Neural progenitor cell (in vitro differentiated cells): Measurements from ENCODE around the gene FGFR2. TPM values are rescaled to one million over a fixed set of nuclear protein-coding genes. Genes with fewer than 3 reads are reported as not detected.

ENCODE experiments used
- DNase-seq: peaks from one replicate; pipeline ENCODE4 v3.0.0-alpha.2; 2016; ENCODE audit warnings: low spot score
- H2AFZ ChIP-seq: fragments of 200-600 bp; sonication (generic); replicated peaks from 2 replicates; pipeline ENCODE4 v1.6.1; 2016; ENCODE audit warnings: antibody characterized with exemption
- H3F3A ChIP-seq: fragments of 200-600 bp; sonication (generic); 2 replicates; pipeline ENCODE4 v1.6.1; 2016; ENCODE audit warnings: antibody characterized with exemption, low read depth
- H3K27ac ChIP-seq: fragments of 200-600 bp; sonication (generic); 2 replicates; pipeline ENCODE4 v1.5.1; 2016; ENCODE audit warnings: mild to moderate bottlenecking
- H3K27me3 ChIP-seq: fragments of 200-600 bp; sonication (generic); 2 replicates; pipeline ENCODE4 v1.6.1; 2016; ENCODE audit warnings: mild to moderate bottlenecking, moderate library complexity
- H3K36me3 ChIP-seq: fragments of 200-600 bp; sonication (generic); 2 replicates; pipeline ENCODE4 v1.5.1; 2016
- H3K4me1 ChIP-seq: fragments of 200-600 bp; sonication (generic); 2 replicates; pipeline ENCODE4 v1.6.1; 2016; ENCODE audit warnings: mixed run types
- H3K4me2 ChIP-seq: fragments of 200-600 bp; sonication (generic); 2 replicates; pipeline ENCODE4 v1.6.1; 2016
- H3K4me3 ChIP-seq: fragments of 200-600 bp; sonication (generic); 2 replicates; pipeline ENCODE4 v1.5.1; 2016
- H3K79me2 ChIP-seq: fragments of 200-600 bp; sonication (generic); 2 replicates; pipeline ENCODE4 v1.6.1; 2016; ENCODE audit warnings: low read depth
- H3K9ac ChIP-seq: fragments of 200-600 bp; sonication (generic); 2 replicates; pipeline ENCODE4 v1.6.1; 2016
- H3K9me3 ChIP-seq: fragments of 200-600 bp; sonication (generic); 2 replicates; pipeline ENCODE4 v1.5.1; 2016; ENCODE audit warnings: low read depth
- H4K20me1 ChIP-seq: fragments of 200-600 bp; sonication (generic); 2 replicates; pipeline ENCODE4 v1.6.1; 2016; ENCODE audit warnings: low read depth
- H3K27ac Mint-ChIP-seq: 3 replicates; pipeline ENCODE4 v1.8.0; 2021; ENCODE audit warnings: mixed read lengths
- H3K27me3 Mint-ChIP-seq: 2 replicates; pipeline ENCODE4 v1.8.0; 2022; ENCODE audit warnings: low read depth, mild to moderate bottlenecking, inconsistent platforms, moderate library complexity, mixed read lengths; ENCODE audit not compliant: insufficient read depth
- H3K36me3 Mint-ChIP-seq: 3 replicates; pipeline ENCODE4 v1.8.0; 2021; ENCODE audit warnings: mixed read lengths
- H3K4me1 Mint-ChIP-seq: 3 replicates; pipeline ENCODE4 v1.8.0; 2021; ENCODE audit warnings: mixed read lengths
- H3K4me3 Mint-ChIP-seq: 3 replicates; pipeline ENCODE4 v1.8.0; 2021; ENCODE audit warnings: mild to moderate bottlenecking, moderate library complexity, mixed read lengths
- H3K9me3 Mint-ChIP-seq: 3 replicates; pipeline ENCODE4 v1.8.0; 2020; ENCODE audit warnings: mixed read lengths
- EZH2 ChIP-seq: fragments of 200-600 bp; sonication (generic); IDR thresholded peaks from 2 replicates; pipeline ENCODE4 v1.6.1; 2017; ENCODE audit warnings: antibody characterized with exemption, mild to moderate bottlenecking, moderate library complexity
- EZH2phosphoT487 ChIP-seq: fragments of 200-600 bp; sonication (generic); IDR thresholded peaks from 2 replicates; pipeline ENCODE4 v1.6.1; 2017; ENCODE audit warnings: antibody characterized with exemption
- total RNA-seq: library from RNA; depleted of rRNA; stranded (reverse); fragments of >200 nt; gene quantifications from 2 replicates; pipeline ENCODE4 v1.2.3, GENCODE V29; 2015; ENCODE audit warnings: low replicate concordance
- TF ChIP-seq, protein P1 (sequence below): fragments of 200-600 bp; sonication (generic); IDR thresholded peaks from 2 replicates; pipeline ENCODE4 v1.5.1; 2017; ENCODE audit warnings: antibody characterized with exemption, mild to moderate bottlenecking

The FGFR2 gene
- total RNA-seq, 1 donor from 2014 or later, result 99.1 TPM

GRCh38 chr10:121627876-121628581 lies 29.8 kb upstream of the FGFR2 start:
- TF ChIP-seq EZH2phosphoT487, result no peak
- TF ChIP-seq EZH2, result no peak
- TF ChIP-seq, protein P1, sequence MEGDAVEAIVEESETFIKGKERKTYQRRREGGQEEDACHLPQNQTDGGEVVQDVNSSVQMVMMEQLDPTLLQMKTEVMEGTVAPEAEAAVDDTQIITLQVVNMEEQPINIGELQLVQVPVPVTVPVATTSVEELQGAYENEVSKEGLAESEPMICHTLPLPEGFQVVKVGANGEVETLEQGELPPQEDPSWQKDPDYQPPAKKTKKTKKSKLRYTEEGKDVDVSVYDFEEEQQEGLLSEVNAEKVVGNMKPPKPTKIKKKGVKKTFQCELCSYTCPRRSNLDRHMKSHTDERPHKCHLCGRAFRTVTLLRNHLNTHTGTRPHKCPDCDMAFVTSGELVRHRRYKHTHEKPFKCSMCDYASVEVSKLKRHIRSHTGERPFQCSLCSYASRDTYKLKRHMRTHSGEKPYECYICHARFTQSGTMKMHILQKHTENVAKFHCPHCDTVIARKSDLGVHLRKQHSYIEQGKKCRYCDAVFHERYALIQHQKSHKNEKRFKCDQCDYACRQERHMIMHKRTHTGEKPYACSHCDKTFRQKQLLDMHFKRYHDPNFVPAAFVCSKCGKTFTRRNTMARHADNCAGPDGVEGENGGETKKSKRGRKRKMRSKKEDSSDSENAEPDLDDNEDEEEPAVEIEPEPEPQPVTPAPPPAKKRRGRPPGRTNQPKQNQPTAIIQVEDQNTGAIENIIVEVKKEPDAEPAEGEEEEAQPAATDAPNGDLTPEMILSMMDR, result no peak
- Histone ChIP-seq H3K4me3 (no peak overlapping the region), H3K27me3 (no peaks in the 10 kb centered on the region), H3K36me3 (no peaks in the 10 kb centered on the region), H3K4me1 (peaks cover 18% of the 10 kb centered on the region), H2AFZ (peak overlapping the region; percentile 70), H3K27ac (no peak overlapping the region), H3F3A (peaks cover 4% of the 10 kb centered on the region), H3K79me2 (no peaks in the 10 kb centered on the region), H4K20me1 (no peaks in the 10 kb centered on the region), H3K9ac (no peak overlapping the region), H3K4me2 (no peak overlapping the region), H3K9me3 (no peaks in the 10 kb centered on the region)
- H3K36me3 Mint-ChIP-seq, result no peaks in the 10 kb centered on the region
- H3K4me3 Mint-ChIP-seq, result no peak overlapping the region
- H3K4me1 Mint-ChIP-seq, result peaks cover 28% of the 10 kb centered on the region
- peaks cover 7% of the 10 kb centered on the region for H3K27me3 Mint-ChIP-seq
- no peaks in the 10 kb centered on the region for H3K9me3 Mint-ChIP-seq
- DNase-seq, result no peak
- H3K27ac Mint-ChIP-seq, result peak overlapping the region; percentile 59

GRCh38 chr10:121624836-121625486 lies 26.7 kb upstream of the FGFR2 start:
- H3K9me3 Mint-ChIP-seq, result no peaks in the 10 kb centered on the region
- no peaks in the 10 kb centered on the region for H3K79me2 ChIP-seq
- H3K27ac Mint-ChIP-seq, result no peak overlapping the region
- H3K4me3 Mint-ChIP-seq, result no peak overlapping the region
- TF ChIP-seq EZH2phosphoT487 (no peak), EZH2 (no peak)
- TF ChIP-seq, protein P1, result no peak
- no peaks in the 10 kb centered on the region for H3K36me3 ChIP-seq
- no peaks in the 10 kb centered on the region for H3K36me3 Mint-ChIP-seq
- no peak overlapping the region for H3K9ac ChIP-seq
- peaks cover 18% of the 10 kb centered on the region for H3K4me1 ChIP-seq
- H3K27me3 ChIP-seq, result no peaks in the 10 kb centered on the region
- H3K4me2 ChIP-seq, result no peak overlapping the region
- no peak overlapping the region for H3K4me3 ChIP-seq
- no peak overlapping the region for H3K27ac ChIP-seq
- peaks cover 20% of the 10 kb centered on the region for H3K4me1 Mint-ChIP-seq
- no peaks in the 10 kb centered on the region for H3F3A ChIP-seq
- DNase-seq, result no peak
- H3K27me3 Mint-ChIP-seq, result peaks cover 10% of the 10 kb centered on the region
- peak overlapping the region; percentile 23 for H2AFZ ChIP-seq
- no peaks in the 10 kb centered on the region for H3K9me3 ChIP-seq
- no peaks in the 10 kb centered on the region for H4K20me1 ChIP-seq

DNA sequence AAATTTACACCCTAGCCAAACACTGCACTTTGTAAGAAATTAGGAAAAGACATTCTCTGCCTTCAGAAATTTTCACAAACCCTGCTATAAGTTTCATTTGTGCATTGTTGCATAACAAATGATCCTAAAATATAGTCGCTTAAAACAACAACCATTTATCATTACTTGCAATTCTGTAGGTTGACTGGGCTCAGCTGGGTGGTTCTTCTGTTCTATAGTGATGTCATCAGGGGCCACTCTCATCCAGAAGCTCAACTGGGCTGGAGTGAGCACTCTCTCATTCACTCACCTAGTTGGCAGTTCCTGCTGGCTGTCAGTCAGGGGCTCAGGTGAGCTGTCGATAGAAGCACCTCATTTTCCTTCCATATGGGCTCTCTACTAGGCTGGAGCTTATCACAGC lies 20.7 kb upstream of the FGFR2 start:
- Histone ChIP-seq H3K4me3 (no peak overlapping the region), H3K27ac (no peak overlapping the region), H3K4me1 (no peaks in the 10 kb centered on the region), H3K4me2 (no peak overlapping the region), H3F3A (no peaks in the 10 kb centered on the region), H3K36me3 (no peaks in the 10 kb centered on the region), H2AFZ (no peak overlapping the region), H3K9ac (no peak overlapping the region), H3K79me2 (no peaks in the 10 kb centered on the region), H3K9me3 (no peaks in the 10 kb centered on the region), H4K20me1 (no peaks in the 10 kb centered on the region), H3K27me3 (no peaks in the 10 kb centered on the region)
- H3K4me1 Mint-ChIP-seq, result peaks cover 9% of the 10 kb centered on the region
- peaks cover 3% of the 10 kb centered on the region for H3K36me3 Mint-ChIP-seq
- H3K27ac Mint-ChIP-seq, result no peak overlapping the region
- peaks cover 9% of the 10 kb centered on the region for H3K27me3 Mint-ChIP-seq
- H3K4me3 Mint-ChIP-seq, result no peak overlapping the region
- H3K9me3 Mint-ChIP-seq, result peaks cover 5% of the 10 kb centered on the region
- no peak for DNase-seq
- no peak for TF ChIP-seq EZH2
- TF ChIP-seq EZH2phosphoT487, result no peak

DNA sequence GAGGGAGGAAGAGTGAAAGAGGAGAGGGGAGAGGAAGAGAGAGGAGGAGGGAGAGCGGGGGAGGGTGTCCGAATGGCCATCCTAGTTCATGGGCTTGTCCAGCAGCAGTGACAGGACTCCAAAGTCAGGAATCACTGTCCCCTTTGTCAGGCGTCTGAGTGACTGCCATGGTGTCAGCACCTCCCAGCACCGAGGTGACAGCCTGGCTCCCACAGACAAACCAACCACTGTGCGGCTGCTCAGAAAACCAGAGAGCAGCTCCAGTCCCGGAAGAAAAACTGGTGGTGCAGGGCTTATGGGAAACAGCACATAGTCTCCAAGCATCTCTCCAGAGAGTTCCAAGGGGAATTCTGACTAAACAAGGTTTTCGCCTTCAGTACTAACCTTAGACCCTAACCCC lies 18.9 kb upstream of the FGFR2 start:
- Histone ChIP-seq H3K4me3 (no peak overlapping the region), H3K9ac (no peak overlapping the region), H3K4me2 (no peak overlapping the region), H3K36me3 (no peaks in the 10 kb centered on the region), H4K20me1 (no peaks in the 10 kb centered on the region), H2AFZ (no peak overlapping the region), H3K27me3 (no peaks in the 10 kb centered on the region), H3K27ac (no peak overlapping the region), H3K79me2 (no peaks in the 10 kb centered on the region), H3K9me3 (no peaks in the 10 kb centered on the region), H3F3A (no peaks in the 10 kb centered on the region), H3K4me1 (no peaks in the 10 kb centered on the region)
- H3K4me3 Mint-ChIP-seq, result no peak overlapping the region
- H3K4me1 Mint-ChIP-seq, result peaks cover 9% of the 10 kb centered on the region
- H3K36me3 Mint-ChIP-seq, result peaks cover 3% of the 10 kb centered on the region
- H3K27ac Mint-ChIP-seq, result peak overlapping the region; percentile 53
- no peak for DNase-seq
- H3K27me3 Mint-ChIP-seq, result peaks cover 9% of the 10 kb centered on the region
- TF ChIP-seq EZH2 (no peak), EZH2phosphoT487 (no peak)
- TF ChIP-seq, protein P1, result no peak
- H3K9me3 Mint-ChIP-seq, result peaks cover 5% of the 10 kb centered on the region
